Stimulated activated effector memory CD8-positive, alpha-beta T cell treated with anti-CD3 and anti-CD28 coated beads, Interleukin-12 subunit alpha, Interleukin-12 subunit beta, amount 100 ng/mL, for 72 hours (primary cell): Measurements from ENCODE around the gene SPIRE2.
A peak's percentile ranks its signal among the peaks of the same experiment; 100 is the strongest.
"Not testable (repeated sequence)": the region's sequence is repeated elsewhere in the genome, so short reads cannot be mapped to it uniquely, and the experiment has no call there.

Experiments used
- ATAC-seq: fragments of 150-1000 bp; cut with Tn5 transposase; 2 replicates; pipeline ENCODE4 v1.10.0; 2021
- DNase-seq, 2 donors: peaks; one replicate each; pipeline ENCODE4 v3.0.0; 2021 to 2022; ENCODE audit warnings: low spot score in 2 of 2
- H3K27ac Mint-ChIP-seq: one replicate; pipeline ENCODE4 v1.8.0; 2022; ENCODE audit warnings: mild to moderate bottlenecking, mixed read lengths
- H3K36me3 Mint-ChIP-seq: one replicate; pipeline ENCODE4 v1.8.0; 2022; ENCODE audit warnings: mild to moderate bottlenecking, mixed read lengths
- H3K4me1 Mint-ChIP-seq: one replicate; pipeline ENCODE4 v1.8.0; 2022; ENCODE audit warnings: mixed read lengths
- H3K4me3 Mint-ChIP-seq: one replicate; pipeline ENCODE4 v1.8.0; 2022; ENCODE audit warnings: mild to moderate bottlenecking, mixed read lengths
- H3K9me3 Mint-ChIP-seq: one replicate; pipeline ENCODE4 v1.8.0; 2022; ENCODE audit warnings: mixed read lengths

SPIRE2 gene

GRCh38 chr16:89904606-89905510 is 76.6 kb downstream of the SPIRE2 start:
- peaks cover 71% of the 10 kb centered on the region for H3K36me3 Mint-ChIP-seq
- ATAC-seq = no peak
- H3K9me3 Mint-ChIP-seq = no peaks in the 10 kb centered on the region
- H3K27ac Mint-ChIP-seq = no peak overlapping the region
- H3K4me3 Mint-ChIP-seq = no peak overlapping the region
- no peak for DNase-seq
- H3K4me1 Mint-ChIP-seq = peaks cover 3% of the 10 kb centered on the region

GRCh38 chr16:89905511-89906139 is 77.3 kb downstream of the SPIRE2 start:
- peaks cover 71% of the 10 kb centered on the region for H3K36me3 Mint-ChIP-seq
- DNase-seq (no peak), ATAC-seq (no peak)
- peaks cover 10% of the 10 kb centered on the region for H3K4me1 Mint-ChIP-seq
- no peak overlapping the region for H3K27ac Mint-ChIP-seq
- H3K9me3 Mint-ChIP-seq = no peaks in the 10 kb centered on the region
- no peak overlapping the region for H3K4me3 Mint-ChIP-seq

GRCh38 chr16:89906140-89907025 is 78.1 kb downstream of the SPIRE2 start:
- H3K27ac Mint-ChIP-seq = no peak overlapping the region
- H3K4me1 Mint-ChIP-seq = peaks cover 10% of the 10 kb centered on the region
- H3K9me3 Mint-ChIP-seq = no peaks in the 10 kb centered on the region
- ATAC-seq (peak; percentile 17), DNase-seq (no peak)
- no peak overlapping the region for H3K4me3 Mint-ChIP-seq
- H3K36me3 Mint-ChIP-seq = peaks cover 71% of the 10 kb centered on the region

- H3K4me3 Mint-ChIP-seq = no peak overlapping the region
- H3K9me3 Mint-ChIP-seq = no peaks in the 10 kb centered on the region
- DNase-seq (no peak), ATAC-seq (peak; percentile 4)
- peaks cover 79% of the 10 kb centered on the region for H3K36me3 Mint-ChIP-seq
- H3K4me1 Mint-ChIP-seq = peaks cover 10% of the 10 kb centered on the region
- H3K27ac Mint-ChIP-seq = no peak overlapping the region
These were observed 79.0 kb downstream of the SPIRE2 start for GRCh38 chr16:89907055-89907814.

- H3K4me3 Mint-ChIP-seq = no peak overlapping the region
- H3K9me3 Mint-ChIP-seq = no peaks in the 10 kb centered on the region
- ATAC-seq (no peak), DNase-seq (no peak)
- H3K27ac Mint-ChIP-seq = no peak overlapping the region
- H3K36me3 Mint-ChIP-seq = peaks cover 70% of the 10 kb centered on the region
- peaks cover 10% of the 10 kb centered on the region for H3K4me1 Mint-ChIP-seq
These were observed 80.0 kb downstream of the SPIRE2 start for GRCh38 chr16:89908236-89908635.

GRCh38 chr16:89909777-89910716 is 81.8 kb downstream of the SPIRE2 start:
- Mint-ChIP-seq H3K9me3 (no peaks in the 10 kb centered on the region), H3K36me3 (peaks cover 54% of the 10 kb centered on the region), H3K4me3 (no peak overlapping the region), H3K27ac (no peak overlapping the region), H3K4me1 (peaks cover 18% of the 10 kb centered on the region)
- DNase-seq (peak; percentile 65 to 81), ATAC-seq (peak; percentile 82)

- DNase-seq (no peak), ATAC-seq (no peak)
- peak overlapping the region; percentile 50 for H3K27ac Mint-ChIP-seq
- H3K9me3 Mint-ChIP-seq = no peaks in the 10 kb centered on the region
- peaks cover 18% of the 10 kb centered on the region for H3K4me1 Mint-ChIP-seq
- H3K4me3 Mint-ChIP-seq = no peak overlapping the region
- peaks cover 56% of the 10 kb centered on the region for H3K36me3 Mint-ChIP-seq
These were observed 82.6 kb downstream of the SPIRE2 start for GRCh38 chr16:89910717-89911354.

GRCh38 chr16:89911375-89911774 is 83.1 kb downstream of the SPIRE2 start:
- no peak for DNase-seq
- no peak overlapping the region for H3K4me3 Mint-ChIP-seq
- H3K9me3 Mint-ChIP-seq = no peaks in the 10 kb centered on the region
- no peak for ATAC-seq
- peaks cover 18% of the 10 kb centered on the region for H3K4me1 Mint-ChIP-seq
- peak overlapping the region; percentile 50 for H3K27ac Mint-ChIP-seq
- peaks cover 53% of the 10 kb centered on the region for H3K36me3 Mint-ChIP-seq

GRCh38 chr16:89912143-89912542 is 83.9 kb downstream of the SPIRE2 start:
- ATAC-seq (no peak), DNase-seq (no peak)
- Mint-ChIP-seq H3K36me3 (peaks cover 46% of the 10 kb centered on the region), H3K4me1 (peaks cover 18% of the 10 kb centered on the region), H3K27ac (no peak overlapping the region), H3K4me3 (no peak overlapping the region), H3K9me3 (no peaks in the 10 kb centered on the region)

- peaks cover 20% of the 10 kb centered on the region for H3K4me1 Mint-ChIP-seq
- no peaks in the 10 kb centered on the region for H3K9me3 Mint-ChIP-seq
- no peak overlapping the region for H3K27ac Mint-ChIP-seq
- ATAC-seq (no peak), DNase-seq (no peak)
- H3K4me3 Mint-ChIP-seq = no peak overlapping the region
- H3K36me3 Mint-ChIP-seq = peaks cover 47% of the 10 kb centered on the region
These were observed 84.4 kb downstream of the SPIRE2 start for GRCh38 chr16:89912627-89913026.

GRCh38 chr16:89913408-89914387 is 85.4 kb downstream of the SPIRE2 start:
- Mint-ChIP-seq H3K27ac (no peak overlapping the region), H3K9me3 (no peaks in the 10 kb centered on the region), H3K4me1 (peaks cover 30% of the 10 kb centered on the region), H3K4me3 (no peak overlapping the region), H3K36me3 (peaks cover 50% of the 10 kb centered on the region)
- no peak for ATAC-seq
- no peak for DNase-seq

- H3K4me3 Mint-ChIP-seq, H3K9me3 Mint-ChIP-seq, DNase-seq, H3K27ac Mint-ChIP-seq, ATAC-seq: not testable (repeated sequence)
- Mint-ChIP-seq H3K4me1 (peaks cover 36% of the 10 kb centered on the region), H3K36me3 (peaks cover 39% of the 10 kb centered on the region)
These were observed 86.5 kb downstream of the SPIRE2 start for GRCh38 chr16:89914642-89915285.
